Activated CD4-positive, CD25-positive, alpha-beta regulatory T cell treated with anti-CD3 and anti-CD28 coated beads, Interleukin-2, amount 50 U/mL, for 16 hours (primary cell): ENCODE data around the gene FAF1.
A peak's percentile ranks its signal among the peaks of the same experiment; 100 is the strongest.

Experiments
- DNase-seq: peaks from one replicate; pipeline ENCODE4 v3.0.0-alpha.2; 2020; ENCODE audit warnings: low read depth, low spot score

The FAF1 gene

DNA sequence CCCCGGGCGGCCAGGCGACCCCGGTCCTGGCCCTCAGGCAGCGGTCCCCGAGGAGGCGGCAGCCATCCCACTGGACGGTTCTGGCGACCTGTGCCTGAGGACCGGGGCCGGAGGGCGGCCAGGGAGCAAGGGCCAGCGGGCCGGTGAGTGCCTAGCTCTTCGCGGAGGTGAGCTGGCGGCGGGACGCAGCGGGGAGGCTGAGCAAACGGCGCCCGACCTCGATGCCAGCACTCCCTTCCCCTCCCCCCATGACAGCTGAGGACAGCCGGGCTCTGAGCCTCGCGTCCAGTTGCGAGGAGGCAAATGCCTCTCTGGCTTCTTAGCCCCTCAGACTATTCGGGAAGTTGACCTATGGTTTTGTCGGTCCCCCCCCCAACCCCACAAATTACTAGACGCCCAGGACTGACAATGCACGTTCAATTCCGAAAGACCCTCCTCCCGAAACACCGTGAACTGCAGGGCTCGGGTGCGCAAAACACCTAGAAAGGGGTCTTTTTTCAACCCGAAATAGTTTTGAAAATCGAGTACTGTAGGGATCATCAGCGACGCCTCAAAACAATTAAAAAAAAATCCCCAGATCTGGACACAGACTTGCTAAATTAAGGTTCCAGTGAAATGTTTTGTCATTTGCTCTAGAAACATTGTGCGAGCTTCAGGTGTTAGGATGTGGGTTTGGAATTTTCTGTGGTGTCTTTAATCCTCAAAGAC lies 18.2 kb upstream of the FAF1 start:
- DNase-seq = no peak

GRCh38 chr1:50977575-50978143 lies 17.6 kb upstream of the FAF1 start:
- DNase-seq = no peak

GRCh38 chr1:50976890-50977574 lies 17.0 kb upstream of the FAF1 start:
- DNase-seq = no peak

DNA sequence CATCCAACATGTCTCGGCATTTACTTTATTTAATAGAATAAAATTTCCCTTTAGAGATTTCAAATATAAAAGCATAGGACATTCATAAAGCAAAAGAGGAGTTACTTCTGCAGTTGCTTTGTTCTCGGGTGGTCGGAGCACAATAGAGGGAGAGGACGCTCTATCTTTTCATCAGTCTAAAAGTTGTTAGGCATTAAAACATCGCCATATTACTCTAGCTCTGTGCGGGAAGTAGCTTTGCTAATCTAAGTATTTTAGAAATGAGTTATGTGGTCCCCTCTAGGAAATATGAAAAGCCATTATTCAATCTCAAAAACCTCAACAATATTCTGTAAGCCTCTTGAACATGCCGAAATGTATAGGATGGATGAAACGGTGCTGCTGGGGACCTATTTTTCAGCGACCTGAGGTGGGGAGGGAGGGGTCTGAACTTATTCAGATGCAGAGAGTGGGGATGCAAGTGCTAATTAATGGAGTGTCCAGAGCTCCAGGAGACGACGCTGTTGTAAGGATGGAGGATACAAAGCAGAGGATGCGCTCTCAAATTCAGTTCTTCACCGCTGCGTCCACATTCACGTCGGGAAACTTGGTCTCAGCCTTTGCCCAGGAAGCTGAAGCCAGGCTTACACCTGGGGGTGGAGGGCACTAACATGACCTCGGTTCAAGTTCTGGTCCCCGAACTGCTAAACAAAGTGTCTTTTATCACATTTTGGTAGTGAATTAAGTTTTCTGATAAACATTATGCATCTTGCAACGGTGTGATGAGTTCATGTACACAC lies 16.2 kb upstream of the FAF1 start:
- DNase-seq = no peak

GRCh38 chr1:50975436-50975835 lies 15.4 kb upstream of the FAF1 start:
- DNase-seq = no peak

DNA sequence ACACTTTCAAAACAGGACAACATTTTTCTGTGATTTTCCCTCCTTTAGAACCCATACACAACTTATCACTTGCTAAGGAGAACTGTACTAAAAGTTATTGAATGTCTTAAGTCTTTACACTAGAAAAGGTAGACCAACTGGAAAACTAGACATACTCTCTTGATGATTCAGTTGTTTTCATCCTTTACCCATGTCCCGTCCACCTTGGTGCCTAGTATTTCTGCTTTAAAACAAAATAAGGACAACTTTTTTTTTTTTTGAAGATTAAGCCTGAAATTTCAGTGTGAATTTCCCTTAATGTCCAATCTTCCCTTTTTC lies 14.5 kb upstream of the FAF1 start:
- DNase-seq = no peak

DNA sequence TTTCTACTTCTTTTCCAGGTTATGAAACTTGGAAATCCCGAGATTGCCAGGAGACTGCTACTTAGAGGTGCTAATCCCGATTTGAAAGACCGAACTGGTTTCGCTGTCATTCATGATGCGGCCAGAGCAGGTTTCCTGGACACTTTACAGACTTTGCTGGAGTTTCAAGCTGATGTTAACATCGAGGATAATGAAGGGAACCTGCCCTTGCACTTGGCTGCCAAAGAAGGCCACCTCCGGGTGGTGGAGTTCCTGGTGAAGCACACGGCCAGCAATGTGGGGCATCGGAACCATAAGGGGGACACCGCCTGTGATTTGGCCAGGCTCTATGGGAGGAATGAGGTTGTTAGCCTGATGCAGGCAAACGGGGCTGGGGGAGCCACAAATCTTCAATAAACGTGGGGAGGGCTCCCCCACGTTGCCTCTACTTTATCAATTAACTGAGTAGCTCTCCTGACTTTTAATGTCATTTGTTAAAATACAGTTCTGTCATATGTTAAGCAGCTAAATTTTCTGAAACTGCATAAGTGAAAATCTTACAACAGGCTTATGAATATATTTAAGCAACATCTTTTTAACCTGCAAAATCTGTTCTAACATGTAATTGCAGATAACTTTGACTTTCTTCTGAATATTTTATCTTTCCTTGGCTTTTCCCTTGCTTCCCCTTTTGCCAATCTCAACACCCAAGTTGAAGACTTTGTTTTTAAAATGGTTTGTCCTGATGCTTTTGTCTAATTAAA lies 14.0 kb upstream of the FAF1 start:
- DNase-seq = no peak

- DNase-seq = no peak
Measured at GRCh38 chr1:50973255-50973654, 13.2 kb upstream of the FAF1 start.

DNA sequence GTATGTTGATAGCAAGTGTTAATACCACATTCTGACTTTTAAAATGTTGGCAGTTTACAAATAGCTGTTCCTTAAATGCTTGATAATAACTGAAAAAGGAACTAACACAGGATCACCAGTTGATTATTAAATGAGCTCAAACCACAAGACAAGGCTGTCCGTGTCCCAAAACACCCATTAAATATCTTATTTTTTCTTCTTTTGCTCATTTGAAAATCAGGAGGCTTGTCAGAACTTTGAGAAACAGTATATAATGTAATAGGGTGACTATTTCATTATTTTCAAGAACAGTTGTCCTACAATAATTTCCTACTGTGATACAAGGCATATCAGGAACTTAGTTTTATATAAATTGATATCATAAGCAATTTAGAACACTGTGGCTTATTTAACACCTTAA lies 12.7 kb upstream of the FAF1 start:
- no peak for DNase-seq

- no peak for DNase-seq
Measured at GRCh38 chr1:50971748-50972305, 11.8 kb upstream of the FAF1 start.

- DNase-seq = no peak
Measured at GRCh38 chr1:50970931-50971582, 11.0 kb upstream of the FAF1 start.

- no peak for DNase-seq
Measured at GRCh38 chr1:50970509-50970887, 10.4 kb upstream of the FAF1 start.

- no peak for DNase-seq
Measured at GRCh38 chr1:50969611-50970508, 9.8 kb upstream of the FAF1 start, which contains the start of gene CDKN2C. Gene CDKN2C, plus strand, starts transcription at chr1:50970245. Its CDS starts 124 bp downstream, at chr1:50970369.

GRCh38 chr1:50968821-50969610 lies 8.9 kb upstream of the FAF1 start:
- DNase-seq = no peak

GRCh38 chr1:50968158-50968820 lies 8.2 kb upstream of the FAF1 start:
- DNase-seq = peak; percentile 63

DNA sequence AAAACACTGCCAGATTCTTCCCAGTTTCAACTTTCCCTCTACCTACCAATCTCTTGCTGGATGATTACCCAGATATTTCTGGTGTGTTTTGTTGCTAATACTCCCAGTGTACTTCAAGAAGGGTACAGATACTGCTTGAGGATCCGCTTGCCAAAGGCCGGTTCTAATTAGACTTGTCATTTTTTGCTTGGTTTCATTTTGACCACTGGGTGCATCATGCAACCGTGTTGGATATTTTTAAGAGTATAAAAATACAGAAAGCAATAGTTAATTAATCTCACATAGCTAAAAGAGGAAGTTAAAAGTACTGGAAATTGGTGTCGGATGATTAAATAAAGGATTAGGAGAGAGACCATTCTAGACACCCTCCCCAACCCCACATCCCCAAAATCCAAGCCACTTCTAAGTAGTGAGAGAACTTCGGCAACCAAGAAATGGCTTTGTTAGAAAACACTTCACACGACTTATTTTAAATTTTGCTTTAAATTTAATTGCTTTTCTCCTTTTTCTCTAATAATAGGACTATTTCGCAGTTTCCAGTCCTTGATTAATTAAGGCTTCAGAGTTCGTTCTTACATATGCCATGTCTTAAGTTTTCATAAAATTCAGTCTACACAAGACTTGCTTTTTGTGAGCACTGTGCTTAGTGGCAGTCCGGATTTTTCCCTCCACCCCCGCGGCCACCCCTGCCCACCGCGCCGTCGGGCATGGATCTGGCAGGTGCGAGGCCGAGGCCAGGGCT lies 7.5 kb upstream of the FAF1 start:
- no peak for DNase-seq

DNA sequence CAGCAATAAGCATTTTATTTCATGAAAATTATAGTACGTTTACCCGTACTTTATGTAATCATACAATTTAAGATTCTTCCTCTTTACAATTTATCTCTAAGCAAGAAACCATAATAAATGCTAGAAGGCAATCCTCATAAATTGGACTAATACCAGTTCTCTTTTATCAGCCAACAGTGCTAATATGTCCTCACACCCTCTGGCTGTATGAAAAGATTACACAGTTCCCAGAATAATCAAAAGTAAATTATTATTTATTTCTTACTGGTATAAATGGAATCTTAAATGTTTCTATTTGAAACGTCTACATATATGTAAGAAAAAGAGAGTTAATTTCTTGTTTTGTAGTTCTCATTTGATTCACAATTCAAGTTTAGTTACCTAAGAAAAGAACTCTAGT lies 6.9 kb upstream of the FAF1 start:
- DNase-seq = no peak

GRCh38 chr1:50964863-50965262 lies 4.8 kb upstream of the FAF1 start:
- no peak for DNase-seq
